ENCODE measurements around the gene LRATD1. TPM values are rescaled to one million over a fixed set of nuclear protein-coding genes. Genes with fewer than 3 reads are reported as not detected.

The LRATD1 gene
- polyA plus RNA-seq, 1 experiment = 2.0 TPM

DNA sequence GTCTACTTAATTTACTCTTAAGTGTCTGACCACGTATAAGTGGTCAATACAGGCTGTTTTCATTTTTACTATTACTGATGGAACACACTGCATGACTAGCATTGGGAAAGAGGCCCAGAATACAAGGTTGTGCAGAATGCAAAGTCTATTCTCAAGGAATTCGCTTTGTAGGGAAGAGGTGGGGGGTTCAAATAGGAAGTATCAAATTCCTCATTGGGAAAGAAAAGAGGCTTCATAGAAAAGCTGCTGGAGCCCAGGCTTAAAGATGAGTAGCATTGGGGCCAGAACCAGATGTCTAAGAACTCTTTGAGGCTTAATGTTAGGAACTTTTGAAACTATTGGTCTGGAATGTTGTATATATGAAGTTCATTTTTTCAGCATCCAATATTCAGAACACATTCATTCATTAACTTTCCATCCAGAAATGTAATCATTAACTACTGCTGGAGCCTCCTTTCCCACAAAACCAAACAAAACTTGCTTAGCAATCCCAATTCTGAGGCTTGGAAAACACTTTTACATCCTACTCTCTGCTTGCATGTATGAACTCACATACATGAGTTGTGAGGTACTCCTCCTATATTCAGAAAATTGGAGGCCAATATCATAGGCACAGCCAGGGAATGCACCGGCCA lies 994 bp upstream of the LRATD1 start:
- no peak overlapping the region for H3K27ac ChIP-seq (ENCODE audit: low read depth, low read length)

DNA sequence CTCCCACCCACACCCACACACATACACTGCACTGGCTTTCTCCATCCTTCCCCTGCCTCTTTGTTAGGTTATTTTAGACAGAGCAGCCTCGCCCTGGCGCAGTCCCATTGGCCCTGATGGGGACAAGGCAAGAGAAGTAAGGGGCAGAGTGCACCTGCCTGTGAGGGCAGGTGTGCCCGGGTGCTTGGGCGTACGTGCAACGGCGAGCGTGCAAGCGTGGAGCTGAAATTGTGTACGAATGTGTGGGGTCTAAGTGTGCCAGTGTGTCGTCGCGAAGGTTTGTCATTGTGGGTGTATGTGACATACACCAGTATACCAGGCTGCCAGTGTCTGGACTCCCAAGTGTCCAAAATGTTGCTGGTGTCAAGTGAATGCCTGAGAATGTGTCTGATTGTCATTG lies 544 bp downstream of the LRATD1 start:
- Histone ChIP-seq H3K9me3 (ENCODE audit: control insufficient read depth, insufficient read depth, low read length) (peaks cover 11% of the 10 kb centered on the region; the same call in 1 of the 2 replicates), H3K27ac (ENCODE audit: low read depth, low read length) (no peak overlapping the region), H3K27me3 (ENCODE audit: control insufficient read depth, insufficient read depth, low read length) (peaks cover 35% of the 10 kb centered on the region), H3K4me3 (ENCODE audit: low read depth, low read length) (peak overlapping the region; percentile 63)
- no peak for DNase-seq (ENCODE audit: low read depth, low spot score)
- CTCF ChIA-PET = no interaction called here
- POLR2A ChIA-PET = no interaction called here
- TF ChIP-seq, protein P1, sequence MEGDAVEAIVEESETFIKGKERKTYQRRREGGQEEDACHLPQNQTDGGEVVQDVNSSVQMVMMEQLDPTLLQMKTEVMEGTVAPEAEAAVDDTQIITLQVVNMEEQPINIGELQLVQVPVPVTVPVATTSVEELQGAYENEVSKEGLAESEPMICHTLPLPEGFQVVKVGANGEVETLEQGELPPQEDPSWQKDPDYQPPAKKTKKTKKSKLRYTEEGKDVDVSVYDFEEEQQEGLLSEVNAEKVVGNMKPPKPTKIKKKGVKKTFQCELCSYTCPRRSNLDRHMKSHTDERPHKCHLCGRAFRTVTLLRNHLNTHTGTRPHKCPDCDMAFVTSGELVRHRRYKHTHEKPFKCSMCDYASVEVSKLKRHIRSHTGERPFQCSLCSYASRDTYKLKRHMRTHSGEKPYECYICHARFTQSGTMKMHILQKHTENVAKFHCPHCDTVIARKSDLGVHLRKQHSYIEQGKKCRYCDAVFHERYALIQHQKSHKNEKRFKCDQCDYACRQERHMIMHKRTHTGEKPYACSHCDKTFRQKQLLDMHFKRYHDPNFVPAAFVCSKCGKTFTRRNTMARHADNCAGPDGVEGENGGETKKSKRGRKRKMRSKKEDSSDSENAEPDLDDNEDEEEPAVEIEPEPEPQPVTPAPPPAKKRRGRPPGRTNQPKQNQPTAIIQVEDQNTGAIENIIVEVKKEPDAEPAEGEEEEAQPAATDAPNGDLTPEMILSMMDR (IDR thresholded peaks at IDR 0.05; ENCODE audit: low read depth, low read length) = no peak

More for the DNA sequence above, 994 bp upstream of the LRATD1 start:
- ChIA-PET CTCF (interaction anchor here (0.6 to 0.7 kb wide), 3 partner anchors 11 to 320 kb away, joined by 4 to 6 read pairs (median 6); no protein-coding TSS in a partner anchor), POLR2A (no interaction called here)
- Histone ChIP-seq H3K4me3 (ENCODE audit: low read depth, low read length) (no peak overlapping the region), H3K27me3 (ENCODE audit: control insufficient read depth, insufficient read depth, low read length) (peaks cover 35% of the 10 kb centered on the region), H3K9me3 (ENCODE audit: control insufficient read depth, insufficient read depth, low read length) (peaks cover 11% of the 10 kb centered on the region; the same call in 1 of the 2 replicates)
- DNase-seq (ENCODE audit: low read depth, low spot score) = no peak
- TF ChIP-seq, protein P1 (IDR thresholded peaks at IDR 0.05; ENCODE audit: low read depth, low read length) = no peak

DNA sequence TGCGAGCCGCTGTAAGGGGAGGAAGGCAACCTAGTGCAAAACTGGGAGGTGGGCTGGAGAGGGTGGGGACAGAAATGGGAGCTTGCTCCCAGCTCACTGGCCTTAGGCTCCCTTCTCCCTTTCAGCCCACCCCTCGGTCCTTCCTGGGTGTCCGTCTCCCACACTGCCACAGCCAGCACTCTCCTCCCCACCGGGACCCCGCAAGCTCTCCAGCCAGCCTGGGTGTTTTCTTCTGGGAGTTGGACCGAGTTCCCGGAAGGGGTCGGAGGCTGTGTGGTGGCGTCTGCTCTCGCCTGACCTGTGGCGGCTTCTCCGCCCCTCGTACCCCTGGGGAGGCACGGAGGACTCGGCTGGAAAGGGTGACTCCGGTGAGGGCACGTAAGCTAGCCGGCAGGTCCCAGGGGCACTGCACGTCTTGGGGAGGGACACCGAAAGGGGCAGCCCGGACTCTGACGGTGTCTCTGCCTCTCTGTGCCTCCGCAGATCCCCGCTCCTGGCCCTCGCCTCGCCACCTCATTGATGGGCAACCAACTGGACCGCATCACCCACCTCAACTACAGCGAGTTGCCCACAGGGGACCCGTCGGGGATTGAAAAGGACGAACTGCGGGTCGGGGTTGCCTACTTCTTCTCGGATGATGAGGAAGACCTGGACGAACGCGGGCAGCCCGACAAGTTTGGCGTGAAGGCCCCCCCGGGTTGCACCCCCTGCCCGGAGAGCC lies 1.1 kb downstream of the LRATD1 start:
- ChIA-PET POLR2A (no interaction called here), CTCF (interaction anchor here (0.7 to 1.9 kb wide), 2 partner anchors 75 to 117 kb away, joined by 3 to 6 read pairs; no protein-coding TSS in a partner anchor)
- DNase-seq (ENCODE audit: low read depth, low spot score) = no peak
- Histone ChIP-seq H3K9me3 (ENCODE audit: control insufficient read depth, insufficient read depth, low read length) (peaks cover 11% of the 10 kb centered on the region; the same call in 1 of the 2 replicates), H3K27ac (ENCODE audit: low read depth, low read length) (no peak overlapping the region), H3K27me3 (ENCODE audit: control insufficient read depth, insufficient read depth, low read length) (peaks cover 35% of the 10 kb centered on the region), H3K4me3 (ENCODE audit: low read depth, low read length) (peak overlapping the region; percentile 63)
- TF ChIP-seq, protein P1 (IDR thresholded peaks at IDR 0.05; ENCODE audit: low read depth, low read length) = no peak

DNA sequence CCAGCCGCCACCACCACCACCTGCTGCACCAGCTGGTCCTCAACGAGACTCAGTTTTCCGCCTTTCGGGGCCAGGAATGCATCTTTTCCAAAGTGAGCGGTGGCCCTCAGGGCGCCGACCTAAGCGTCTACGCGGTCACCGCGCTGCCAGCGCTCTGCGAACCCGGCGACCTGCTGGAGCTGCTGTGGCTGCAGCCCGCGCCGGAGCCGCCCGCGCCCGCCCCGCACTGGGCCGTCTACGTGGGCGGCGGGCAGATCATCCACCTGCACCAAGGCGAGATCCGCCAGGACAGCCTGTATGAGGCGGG lies 1.6 kb downstream of the LRATD1 start:
- H3K27me3 ChIP-seq (ENCODE audit: control insufficient read depth, insufficient read depth, low read length) = peaks cover 35% of the 10 kb centered on the region
- CTCF ChIA-PET = interaction anchor here (0.7 to 1.9 kb wide), 12 partner anchors 9 to 1587 kb away, joined by 3 to 9 read pairs (median 4); no protein-coding TSS in a partner anchor
- no peak overlapping the region for H3K27ac ChIP-seq (ENCODE audit: low read depth, low read length)
- TF ChIP-seq, protein P1 (IDR thresholded peaks at IDR 0.05; ENCODE audit: low read depth, low read length) = no peak
- H3K4me3 ChIP-seq (ENCODE audit: low read depth, low read length) = peak overlapping the region; percentile 63
- H3K9me3 ChIP-seq (ENCODE audit: control insufficient read depth, insufficient read depth, low read length) = peaks cover 11% of the 10 kb centered on the region; the same call in 1 of the 2 replicates
- POLR2A ChIA-PET = no interaction called here
- DNase-seq (ENCODE audit: low read depth, low spot score) = no peak

All from AG04450 (cell line).